Skeletal muscle tissue (tissue), 4 donors: Measurements from ENCODE around the gene CDKAL1. TPM values are rescaled to one million over a fixed set of nuclear protein-coding genes. Genes with fewer than 3 reads are reported as not detected.

Experiments
- H3K27ac ChIP-seq: one replicate; pipeline ENCODE4 v1.7.0; 2013; ENCODE audit warnings: mild to moderate bottlenecking, low read depth, low read length, inconsistent platforms
- H3K27me3 ChIP-seq, 3 donors: one replicate each; pipeline ENCODE4 v1.7.0; 2013; ENCODE audit warnings: low read length in 3 of 3; ENCODE audit not compliant: control insufficient read depth in 3 of 3, insufficient read depth in 3 of 3
- H3K36me3 ChIP-seq, 3 donors: one replicate each; pipeline ENCODE4 v1.7.0; 2013; ENCODE audit warnings: low read length in 3 of 3; ENCODE audit not compliant: control insufficient read depth in 3 of 3, insufficient read depth in 3 of 3
- H3K4me1 ChIP-seq, 3 donors: one replicate each; pipeline ENCODE4 v1.7.0; 2013; ENCODE audit warnings: low read length in 3 of 3, mild to moderate bottlenecking in 3 of 3; ENCODE audit not compliant: control insufficient read depth in 3 of 3, insufficient read depth in 3 of 3
- H3K4me3 ChIP-seq, 3 donors: one replicate each; pipeline ENCODE4 v1.7.0; 2013; ENCODE audit warnings: low read length in 3 of 3
- H3K9ac ChIP-seq, 3 donors: one replicate each; pipeline ENCODE4 v1.7.0; 2013; ENCODE audit warnings: low read length in 3 of 3, mild to moderate bottlenecking in 3 of 3, moderate library complexity in 2 of 3, low read depth in 1 of 3
- H3K9me3 ChIP-seq, 3 donors: one replicate each; pipeline ENCODE4 v1.7.0; 2013; ENCODE audit warnings: low read length in 3 of 3; ENCODE audit not compliant: control insufficient read depth in 3 of 3
- total RNA-seq: library from RNA; depleted of rRNA; stranded (reverse); fragments of >200 nt; gene quantifications from one replicate; pipeline ENCODE4 v1.2.3, GENCODE V29; 2014
- donor health status: Osteomylitis.

The CDKAL1 gene
- total RNA-seq, 1 donor from 2014 or later = 42.8 TPM

DNA sequence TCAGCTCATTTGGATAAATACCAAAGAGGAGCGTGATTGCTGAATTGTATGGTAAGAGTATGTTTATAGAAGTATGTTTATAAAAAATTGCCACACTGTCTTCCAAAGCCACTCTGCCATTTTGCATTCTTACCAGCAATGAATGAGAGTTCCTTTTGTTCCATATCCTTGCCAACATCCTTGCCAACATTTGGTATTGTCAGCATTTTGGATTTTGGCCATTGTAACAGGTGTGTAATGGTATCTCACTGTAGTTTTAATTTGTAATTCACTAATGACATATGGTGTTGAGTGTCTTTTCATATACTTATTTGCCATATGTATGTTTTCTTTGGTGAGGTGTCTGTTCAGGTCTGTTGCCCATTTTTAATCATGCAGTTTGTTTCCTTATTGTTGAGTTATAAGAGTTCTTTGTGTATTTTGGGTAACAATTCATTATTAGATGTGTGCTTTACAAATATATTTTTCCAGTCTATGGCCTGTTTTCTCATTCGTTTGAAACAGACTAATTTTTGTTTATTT, 539.1 kb downstream of the CDKAL1 start:
- H3K9me3 ChIP-seq = no peaks in the 10 kb centered on the region
- H3K9ac ChIP-seq = no peak overlapping the region
- no peaks in the 10 kb centered on the region for H3K27me3 ChIP-seq
- H3K4me3 ChIP-seq = no peak overlapping the region
- H3K36me3 ChIP-seq = no peaks in the 10 kb centered on the region
- H3K4me1 ChIP-seq = no peaks in the 10 kb centered on the region
- H3K27ac ChIP-seq = no peak overlapping the region

DNA sequence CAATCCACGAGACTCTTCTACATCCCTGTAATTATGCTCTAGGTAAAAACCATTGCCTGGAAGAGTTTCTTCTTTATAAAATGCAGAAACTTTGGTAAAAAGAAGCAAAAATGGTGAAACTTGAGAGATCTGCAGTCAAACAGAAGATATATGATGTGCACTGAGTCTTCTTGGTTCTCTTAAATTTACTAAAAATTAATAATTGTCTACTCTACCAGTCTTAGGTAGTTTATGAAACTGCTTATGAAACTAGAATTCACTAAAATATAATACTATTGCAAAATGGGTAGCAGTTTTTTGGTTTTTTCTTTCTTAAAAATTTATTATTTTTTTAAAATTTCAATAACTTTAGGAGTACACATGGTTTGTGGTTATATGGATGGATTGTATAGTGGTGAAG, 540.2 kb downstream of the CDKAL1 start:
- no peaks in the 10 kb centered on the region for H3K36me3 ChIP-seq
- H3K27ac ChIP-seq = no peak overlapping the region
- H3K4me1 ChIP-seq = no peaks in the 10 kb centered on the region
- H3K27me3 ChIP-seq = no peaks in the 10 kb centered on the region
- H3K9me3 ChIP-seq = no peaks in the 10 kb centered on the region
- H3K4me3 ChIP-seq = no peak overlapping the region
- no peak overlapping the region for H3K9ac ChIP-seq

DNA sequence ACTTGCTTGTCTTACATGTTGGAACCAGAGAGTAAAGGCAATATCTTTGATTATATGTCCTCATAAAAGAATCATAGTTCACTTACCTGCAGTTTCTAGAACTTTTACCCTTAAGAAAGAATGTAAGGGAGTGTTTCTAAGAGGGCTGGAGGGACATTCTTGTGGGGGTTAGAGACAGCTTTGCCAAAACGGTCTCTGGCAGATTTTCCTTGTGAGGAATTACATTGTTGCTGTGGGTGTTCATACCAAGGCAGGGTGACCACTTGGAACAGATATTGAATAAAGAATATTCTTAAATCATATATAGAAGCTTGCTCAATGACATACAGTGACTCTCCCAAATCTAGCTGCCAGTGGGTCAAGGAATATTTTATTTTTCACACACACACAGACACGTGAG, 541.7 kb downstream of the CDKAL1 start:
- Histone ChIP-seq H3K4me1 (no peaks in the 10 kb centered on the region), H3K4me3 (no peak overlapping the region), H3K9me3 (no peaks in the 10 kb centered on the region), H3K27me3 (no peaks in the 10 kb centered on the region), H3K27ac (no peak overlapping the region), H3K9ac (no peak overlapping the region), H3K36me3 (no peaks in the 10 kb centered on the region)

- H3K36me3 ChIP-seq = no peaks in the 10 kb centered on the region
- H3K9ac ChIP-seq = no peak overlapping the region
- no peaks in the 10 kb centered on the region for H3K27me3 ChIP-seq
- no peaks in the 10 kb centered on the region for H3K4me1 ChIP-seq
- H3K9me3 ChIP-seq = no peaks in the 10 kb centered on the region
- H3K27ac ChIP-seq = no peak overlapping the region
- H3K4me3 ChIP-seq = no peak overlapping the region
Measured at GRCh38 chr6:21078497-21078896, 544.2 kb downstream of the CDKAL1 start.

DNA sequence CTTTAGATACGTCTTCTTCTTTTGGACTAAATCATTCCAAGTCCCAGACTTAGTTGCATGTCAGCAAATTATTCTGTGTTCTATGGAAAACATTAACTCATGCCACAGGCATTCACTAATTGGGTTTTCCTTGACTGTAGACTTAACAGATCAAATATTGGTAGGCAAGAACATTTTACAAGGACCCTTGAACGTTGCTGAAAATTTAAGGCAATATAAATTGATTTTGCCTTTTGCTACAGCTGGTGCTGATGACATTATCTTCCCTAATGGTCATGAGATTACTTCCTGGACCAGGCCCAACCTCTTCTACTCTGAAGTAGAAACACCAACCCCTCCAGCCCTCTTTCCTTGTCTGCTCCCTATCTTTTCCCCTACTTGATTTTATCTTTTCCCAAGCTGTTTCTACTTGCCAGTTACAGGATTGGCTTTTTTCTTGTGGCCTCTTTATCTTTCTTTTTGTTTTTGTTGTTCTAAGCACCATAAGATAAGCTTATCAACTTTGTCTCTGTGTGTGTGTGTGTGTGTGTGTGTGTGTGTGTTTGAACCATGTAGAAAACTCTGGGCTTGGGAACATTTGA, 545.3 kb downstream of the CDKAL1 start:
- H3K36me3 ChIP-seq = no peaks in the 10 kb centered on the region
- H3K9ac ChIP-seq = no peak overlapping the region
- H3K4me1 ChIP-seq = no peaks in the 10 kb centered on the region
- H3K4me3 ChIP-seq = no peak overlapping the region
- H3K9me3 ChIP-seq = no peaks in the 10 kb centered on the region
- no peak overlapping the region for H3K27ac ChIP-seq
- no peaks in the 10 kb centered on the region for H3K27me3 ChIP-seq

DNA sequence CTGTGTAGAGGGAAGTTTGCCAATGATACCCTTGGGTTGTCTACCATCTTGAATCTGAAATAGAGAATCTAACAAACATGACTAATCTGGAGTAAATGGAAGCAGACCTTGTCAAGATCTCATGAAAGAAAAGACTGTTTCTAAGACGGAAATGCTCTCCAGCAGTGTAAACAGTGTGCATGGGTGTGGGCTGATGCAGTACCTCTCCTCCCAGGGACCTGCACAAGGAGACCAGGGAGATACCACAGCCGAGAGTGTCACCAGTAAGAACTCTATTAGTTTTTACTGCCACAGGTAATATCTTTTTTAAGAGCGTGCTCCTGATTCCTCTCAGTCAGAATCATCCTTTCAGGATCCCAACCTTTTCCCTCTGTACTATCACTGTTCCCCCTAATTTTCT, 546.0 kb downstream of the CDKAL1 start:
- Histone ChIP-seq H3K36me3 (no peaks in the 10 kb centered on the region), H3K9me3 (no peaks in the 10 kb centered on the region), H3K9ac (no peak overlapping the region), H3K4me3 (no peak overlapping the region), H3K4me1 (no peaks in the 10 kb centered on the region), H3K27me3 (no peaks in the 10 kb centered on the region), H3K27ac (no peak overlapping the region)

GRCh38 chr6:21082091-21082490, 547.8 kb downstream of the CDKAL1 start:
- no peaks in the 10 kb centered on the region for H3K4me1 ChIP-seq
- no peaks in the 10 kb centered on the region for H3K9me3 ChIP-seq
- H3K36me3 ChIP-seq = no peaks in the 10 kb centered on the region
- no peak overlapping the region for H3K9ac ChIP-seq
- no peak overlapping the region for H3K4me3 ChIP-seq
- H3K27me3 ChIP-seq = no peaks in the 10 kb centered on the region
- H3K27ac ChIP-seq = no peak overlapping the region

- no peak overlapping the region for H3K9ac ChIP-seq
Measured at GRCh38 chr6:21083708-21084107, 549.5 kb downstream of the CDKAL1 start.

DNA sequence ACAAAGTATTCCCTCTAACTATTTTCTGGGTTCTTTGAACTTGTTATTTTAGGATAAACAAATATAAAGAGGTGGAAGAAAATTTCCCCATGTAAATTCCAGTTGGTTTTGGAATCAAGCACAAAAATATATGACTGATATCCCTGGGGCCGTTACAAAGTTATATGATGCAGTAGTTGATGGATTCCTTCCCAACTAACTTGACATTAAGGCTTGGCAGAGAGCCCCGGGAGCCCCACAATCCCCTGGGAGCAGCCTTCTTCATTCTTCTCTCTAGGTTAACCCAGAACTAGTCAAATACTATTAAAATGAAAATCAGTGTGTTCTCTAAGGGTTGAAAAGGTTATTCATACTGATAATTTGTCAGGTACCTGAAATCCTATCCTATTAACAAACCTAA, 550.4 kb downstream of the CDKAL1 start:
- Histone ChIP-seq H3K9me3 (no peaks in the 10 kb centered on the region), H3K27ac (no peak overlapping the region), H3K4me1 (no peaks in the 10 kb centered on the region), H3K36me3 (no peaks in the 10 kb centered on the region), H3K4me3 (no peak overlapping the region), H3K27me3 (no peaks in the 10 kb centered on the region), H3K9ac (no peak overlapping the region)

More at GRCh38 chr6:21083708-21084107, 549.5 kb downstream of the CDKAL1 start:
- Histone ChIP-seq H3K36me3 (no peaks in the 10 kb centered on the region), H3K4me3 (no peak overlapping the region), H3K27ac (no peak overlapping the region), H3K27me3 (no peaks in the 10 kb centered on the region), H3K4me1 (no peaks in the 10 kb centered on the region), H3K9me3 (no peaks in the 10 kb centered on the region)

GRCh38 chr6:21085211-21085610, 551.0 kb downstream of the CDKAL1 start:
- no peak overlapping the region for H3K9ac ChIP-seq
- no peaks in the 10 kb centered on the region for H3K4me1 ChIP-seq
- no peaks in the 10 kb centered on the region for H3K27me3 ChIP-seq
- H3K36me3 ChIP-seq = no peaks in the 10 kb centered on the region
- no peak overlapping the region for H3K4me3 ChIP-seq
- H3K9me3 ChIP-seq = no peaks in the 10 kb centered on the region
- no peak overlapping the region for H3K27ac ChIP-seq
